Uterus (tissue), 4 donors: ENCODE measurements around the gene P2RY10. TPM values are rescaled to one million over a fixed set of nuclear protein-coding genes. Genes with fewer than 3 reads are reported as not detected.

Experiments used
- DNase-seq, 2 donors: peaks; one replicate each; pipeline ENCODE4 v3.0.0-alpha.2; 2019 to 2020
- H3K27ac ChIP-seq, 2 donors: fragments of 200-600 bp; sonication (generic); 1 replicate in 1 of 2; 2 replicates in 1 of 2; pipeline ENCODE4 v1.5.1; 2016 to 2018
- H3K27me3 ChIP-seq, 2 donors: fragments of 200-600 bp; sonication (generic); one replicate each; pipeline ENCODE4 v1.5.1; 2018 to 2019; ENCODE audit warnings: control low read depth in 1 of 2
- H3K36me3 ChIP-seq, 2 donors: fragments of 200-600 bp; sonication (generic); one replicate each; pipeline ENCODE4 v1.5.1; 2019; ENCODE audit warnings: control low read depth in 1 of 2
- H3K4me1 ChIP-seq, 2 donors: fragments of 200-600 bp; sonication (generic); one replicate each; pipeline ENCODE4 v1.5.1; 2018 to 2019; ENCODE audit warnings: control low read depth in 1 of 2
- H3K4me3 ChIP-seq, 2 donors: fragments of 200-600 bp; sonication (generic); 1 replicate in 1 of 2; 2 replicates in 1 of 2; pipeline ENCODE4 v1.5.1; 2018 to 2019; ENCODE audit warnings: mild to moderate bottlenecking in 1 of 2
- H3K9me3 ChIP-seq, 2 donors: fragments of 200-600 bp; sonication (generic); one replicate each; pipeline ENCODE4 v1.5.1; 2019; ENCODE audit warnings: control low read depth in 1 of 2
- CTCF ChIP-seq, 4 experiments: fragments of 200-600 bp in 2 of 4; fragments of 450-650 bp in 2 of 4; sonication (generic) in 2 of 4; IDR thresholded peaks; one replicate each; pipeline ENCODE4 v1.5.1; 2016 to 2019; ENCODE audit warnings: antibody characterized with exemption in 4 of 4, mild to moderate bottlenecking in 2 of 4, moderate library complexity in 1 of 4
- POLR2A ChIP-seq, 2 donors: fragments of 450-650 bp; IDR thresholded peaks; one replicate each; pipeline ENCODE4 v1.6.1; 2016; ENCODE audit warnings: antibody characterized with exemption in 2 of 2, mild to moderate bottlenecking in 1 of 2, moderate library complexity in 1 of 2
- intact Hi-C: fragments of 100-400 bp; cut with DNase I; formaldehyde crosslinking; loops from one replicate; pipeline ENCODE4 v1.15.1; 2023; ENCODE audit warnings: low total_unique reads
- total RNA-seq, 4 donors: library from RNA; depleted of rRNA in 3 of 4; stranded (reverse); fragments of >200 nt in 3 of 4; gene quantifications; one replicate each; pipeline versions ENCODE4 v1.1.0 to v1.2.4, GENCODE V29; 2014 to 2023
- donor health status: DM: yes; HTN: yes; CAD: no.

P2RY10 gene
- 1 to 10 TPM in 1 of 4 donors, not detected in 3; 1.2 TPM for total RNA-seq

GRCh38 chrX:78945186-78945912 lies at the start of gene P2RY10:
TSS of gene P2RY10 (plus strand) at chrX:78945391. CDS start at chrX:78960521, 15,130 bp downstream.
- intact Hi-C loops: no loop called here
- no peaks in the 10 kb centered on the region for H3K4me1 ChIP-seq
- TF ChIP-seq CTCF (IDR thresholded peaks at IDR 0.05) (no peak), POLR2A (IDR thresholded peaks at IDR 0.05) (no peak)
- H3K27me3 ChIP-seq: no peaks in the 10 kb centered on the region
- no peak within 1 kb of the TSS for H3K4me3 ChIP-seq
- H3K27ac ChIP-seq: no peak within 1 kb of the TSS
- no peaks in the 10 kb centered on the region for H3K9me3 ChIP-seq
- H3K36me3 ChIP-seq: no peaks in the 10 kb centered on the region
- no peak for DNase-seq

- no peak overlapping the region for H3K27ac ChIP-seq
- TF ChIP-seq CTCF (IDR thresholded peaks at IDR 0.05): no peak
- no peak for TF ChIP-seq POLR2A (IDR thresholded peaks at IDR 0.05)
- H3K36me3 ChIP-seq: no peaks in the 10 kb centered on the region
- no peaks in the 10 kb centered on the region for H3K4me1 ChIP-seq
- no peaks in the 10 kb centered on the region for H3K9me3 ChIP-seq
- no peak for DNase-seq
- intact Hi-C loops: no loop called here
- no peaks in the 10 kb centered on the region for H3K27me3 ChIP-seq
- H3K4me3 ChIP-seq: no peak overlapping the region
Observed at GRCh38 chrX:78922754-78923153, 22.4 kb upstream of the P2RY10 start.

GRCh38 chrX:78923198-78924015 lies 21.8 kb upstream of the P2RY10 start:
- Histone ChIP-seq H3K9me3 (no peaks in the 10 kb centered on the region), H3K4me3 (no peak overlapping the region), H3K4me1 (no peaks in the 10 kb centered on the region), H3K27ac (no peak overlapping the region), H3K27me3 (no peaks in the 10 kb centered on the region), H3K36me3 (no peaks in the 10 kb centered on the region)
- TF ChIP-seq CTCF (IDR thresholded peaks at IDR 0.05): no peak
- TF ChIP-seq POLR2A (IDR thresholded peaks at IDR 0.05): no peak
- DNase-seq: no peak
- intact Hi-C loops: no loop called here

GRCh38 chrX:78931814-78932213 lies 13.4 kb upstream of the P2RY10 start:
- Histone ChIP-seq H3K27me3 (no peaks in the 10 kb centered on the region), H3K36me3 (no peaks in the 10 kb centered on the region), H3K4me1 (no peaks in the 10 kb centered on the region), H3K4me3 (no peak overlapping the region), H3K27ac (no peak overlapping the region), H3K9me3 (no peaks in the 10 kb centered on the region)
- no peak for DNase-seq
- TF ChIP-seq POLR2A (IDR thresholded peaks at IDR 0.05) (no peak), CTCF (IDR thresholded peaks at IDR 0.05) (no peak)
- intact Hi-C loops: no loop called here

- intact Hi-C loops: no loop called here
- no peak for TF ChIP-seq POLR2A (IDR thresholded peaks at IDR 0.05)
- TF ChIP-seq CTCF (IDR thresholded peaks at IDR 0.05): no peak
- Histone ChIP-seq H3K9me3 (peaks cover 0 to 3% of the 10 kb centered on the region in 2 donors), H3K4me3 (no peak overlapping the region), H3K27ac (no peak overlapping the region), H3K4me1 (no peaks in the 10 kb centered on the region), H3K27me3 (no peaks in the 10 kb centered on the region), H3K36me3 (no peaks in the 10 kb centered on the region)
- no peak for DNase-seq
Observed at GRCh38 chrX:78934866-78935265, 10.3 kb upstream of the P2RY10 start.
